NT2/D1 (cell line): ENCODE results near the gene HIGD1A.

Experiments
- DNase-seq: peaks from one replicate; pipeline ENCODE4 v3.0.0-alpha.2; 2011; ENCODE audit warnings: low read depth, low spot score
- H3K27me3 ChIP-seq: 2 replicates; pipeline ENCODE4 v1.6.0; 2011; ENCODE audit warnings: mild to moderate bottlenecking; ENCODE audit not compliant: insufficient read length, insufficient read depth
- H3K36me3 ChIP-seq: 2 replicates; pipeline ENCODE4 v1.6.1; 2011; ENCODE audit warnings: mild to moderate bottlenecking, low read length, mixed read lengths; ENCODE audit not compliant: insufficient read depth, insufficient read length
- H3K4me1 ChIP-seq: 2 replicates; pipeline ENCODE4 v1.5.1; 2011; ENCODE audit not compliant: insufficient read depth, insufficient read length
- H3K4me3 ChIP-seq: 2 replicates; pipeline ENCODE4 v1.5.1; 2011; ENCODE audit warnings: low read depth; ENCODE audit not compliant: insufficient read length
- H3K9ac ChIP-seq: 2 replicates; pipeline ENCODE4 v1.6.0; 2011; ENCODE audit warnings: low read depth; ENCODE audit not compliant: insufficient read length
- H3K9me3 ChIP-seq: 2 replicates; pipeline ENCODE4 v1.5.1; 2011; ENCODE audit warnings: mild to moderate bottlenecking, low read length; ENCODE audit not compliant: insufficient read depth
- SUZ12 ChIP-seq: IDR thresholded peaks from 2 replicates; pipeline ENCODE4 v1.6.1; 2011; ENCODE audit not compliant: insufficient read length, insufficient read depth; ENCODE audit errors: extremely low read depth
- YY1 ChIP-seq: IDR thresholded peaks from 2 replicates; pipeline ENCODE4 v1.6.1; 2011; ENCODE audit not compliant: insufficient read length, insufficient read depth
- ZNF274 ChIP-seq: IDR thresholded peaks from 2 replicates; pipeline ENCODE4 v1.6.1; 2011; ENCODE audit warnings: mild to moderate bottlenecking, low read depth, low read length

Gene HIGD1A

GRCh38 chr3:42746455-42747450 lies 57.5 kb downstream of the HIGD1A start:
- H3K9ac ChIP-seq: no peak overlapping the region
- peaks cover 2% of the 10 kb centered on the region for H3K27me3 ChIP-seq
- DNase-seq: no peak
- no peaks in the 10 kb centered on the region for H3K9me3 ChIP-seq
- TF ChIP-seq ZNF274 (no peak), YY1 (no peak), SUZ12 (no peak)
- H3K4me1 ChIP-seq: peaks cover 18% of the 10 kb centered on the region
- no peaks in the 10 kb centered on the region for H3K36me3 ChIP-seq
- no peak overlapping the region for H3K4me3 ChIP-seq

- H3K9ac ChIP-seq: no peak overlapping the region
- H3K4me1 ChIP-seq: peaks cover 13% of the 10 kb centered on the region
- H3K36me3 ChIP-seq: no peaks in the 10 kb centered on the region
- H3K9me3 ChIP-seq: no peaks in the 10 kb centered on the region
- H3K27me3 ChIP-seq: peaks cover 2% of the 10 kb centered on the region
- TF ChIP-seq YY1: no peak
- no peak for TF ChIP-seq SUZ12
- TF ChIP-seq ZNF274: no peak
- H3K4me3 ChIP-seq: no peak overlapping the region
- no peak for DNase-seq
These were observed 58.4 kb downstream of the HIGD1A start for GRCh38 chr3:42745776-42746454.

GRCh38 chr3:42745291-42745745 lies 59.0 kb downstream of the HIGD1A start:
- H3K36me3 ChIP-seq: no peaks in the 10 kb centered on the region
- no peak overlapping the region for H3K4me3 ChIP-seq
- TF ChIP-seq YY1 (no peak), SUZ12 (no peak), ZNF274 (no peak)
- peaks cover 13% of the 10 kb centered on the region for H3K4me1 ChIP-seq
- H3K27me3 ChIP-seq: peaks cover 2% of the 10 kb centered on the region
- no peaks in the 10 kb centered on the region for H3K9me3 ChIP-seq
- no peak for DNase-seq
- H3K9ac ChIP-seq: no peak overlapping the region

- Histone ChIP-seq H3K4me3 (no peak overlapping the region), H3K27me3 (peaks cover 2% of the 10 kb centered on the region), H3K9me3 (no peaks in the 10 kb centered on the region), H3K4me1 (peaks cover 15% of the 10 kb centered on the region), H3K9ac (no peak overlapping the region), H3K36me3 (no peaks in the 10 kb centered on the region)
- TF ChIP-seq SUZ12: no peak
- TF ChIP-seq YY1: no peak
- TF ChIP-seq ZNF274: no peak
- DNase-seq: no peak
These were observed 60.9 kb downstream of the HIGD1A start for GRCh38 chr3:42743204-42743995.

GRCh38 chr3:42742688-42743087 lies 61.6 kb downstream of the HIGD1A start:
- H3K4me1 ChIP-seq: peaks cover 13% of the 10 kb centered on the region
- no peaks in the 10 kb centered on the region for H3K36me3 ChIP-seq
- no peaks in the 10 kb centered on the region for H3K9me3 ChIP-seq
- DNase-seq: no peak
- TF ChIP-seq ZNF274: no peak
- no peak for TF ChIP-seq YY1
- no peak for TF ChIP-seq SUZ12
- H3K27me3 ChIP-seq: peaks cover 2% of the 10 kb centered on the region
- H3K9ac ChIP-seq: no peak overlapping the region
- no peak overlapping the region for H3K4me3 ChIP-seq

GRCh38 chr3:42742259-42742658 lies 62.0 kb downstream of the HIGD1A start:
- Histone ChIP-seq H3K4me3 (no peak overlapping the region), H3K36me3 (no peaks in the 10 kb centered on the region), H3K9ac (no peak overlapping the region), H3K9me3 (no peaks in the 10 kb centered on the region), H3K27me3 (peaks cover 2% of the 10 kb centered on the region), H3K4me1 (peaks cover 13% of the 10 kb centered on the region)
- TF ChIP-seq SUZ12: no peak
- TF ChIP-seq YY1: no peak
- no peak for TF ChIP-seq ZNF274
- no peak for DNase-seq
